Fibroblast of lung (primary cell): ENCODE data around the gene PIK3C2G.

ENCODE experiments used
- CTCF ChIP-seq, 2 donors: IDR thresholded peaks in 1 of 2; conservative IDR thresholded peaks in 1 of 2; 1 replicate in 1 of 2; 2 replicates in 1 of 2; pipeline ENCODE4 v1.5.1; 2011 to 2012; ENCODE audit warnings: low read length in 2 of 2, control low read depth in 1 of 2, inconsistent platforms in 1 of 2, low read depth in 1 of 2, mild to moderate bottlenecking in 1 of 2
- EZH2 ChIP-seq: IDR thresholded peaks from 2 replicates; pipeline ENCODE4 v1.5.1; 2012; ENCODE audit warnings: low read length, control low read depth, mild to moderate bottlenecking; ENCODE audit errors: missing control alignments

GRCh38 chr12:18421867-18422266 is 160.5 kb downstream of the PIK3C2G start:
- TF ChIP-seq CTCF (conservative IDR thresholded peaks at IDR 0.05 in 1 of 2, IDR thresholded peaks at IDR 0.05 in 1 of 2; ENCODE audit: low read depth in 1 of 2, low read length in 2 of 2) (no peak), EZH2 (no peak)
